IPS DF 19.7 (cell line): ENCODE data around the gene KRTAP26-1.

ENCODE experiments used
- DNase-seq: peaks from one replicate; pipeline ENCODE4 v3.0.0-alpha.2; 2013; ENCODE audit warnings: low read depth, low spot score

The KRTAP26-1 gene, protein sequence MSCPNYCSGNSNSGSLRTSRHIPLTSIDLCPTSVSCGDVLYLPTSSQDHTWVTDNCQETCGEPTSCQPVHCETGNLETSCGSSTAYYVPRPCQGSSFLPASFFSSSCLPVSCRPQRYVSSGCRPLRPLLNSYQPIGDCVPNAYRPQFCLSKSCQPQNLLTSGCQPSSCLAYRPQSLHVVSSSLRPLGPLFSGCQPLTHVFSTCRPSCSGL

DNA sequence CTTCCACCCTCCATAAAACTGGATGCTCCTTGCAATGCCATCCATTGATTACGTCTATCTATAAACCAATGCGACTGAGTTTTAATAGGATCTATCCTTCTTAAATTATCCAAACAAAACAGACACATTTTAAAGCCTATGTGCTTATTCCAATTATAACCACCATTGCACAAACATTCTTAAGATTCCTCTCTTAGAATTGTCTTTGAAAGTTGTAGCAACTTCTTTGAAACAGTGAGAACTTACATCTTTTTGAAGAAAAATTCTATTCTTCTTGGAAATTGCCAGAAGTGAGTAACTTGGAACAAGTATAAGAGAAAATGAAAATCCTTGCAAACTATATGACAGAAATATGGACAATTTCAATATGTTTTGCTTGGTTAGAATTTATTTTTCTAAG, at the start of gene KRTAP26-1:
TSS of gene KRTAP26-1 (minus strand) at position 101 of the 400 bp plus-strand sequence. CDS start 280 bp downstream, outside the sequence.
- no peak for DNase-seq

DNA sequence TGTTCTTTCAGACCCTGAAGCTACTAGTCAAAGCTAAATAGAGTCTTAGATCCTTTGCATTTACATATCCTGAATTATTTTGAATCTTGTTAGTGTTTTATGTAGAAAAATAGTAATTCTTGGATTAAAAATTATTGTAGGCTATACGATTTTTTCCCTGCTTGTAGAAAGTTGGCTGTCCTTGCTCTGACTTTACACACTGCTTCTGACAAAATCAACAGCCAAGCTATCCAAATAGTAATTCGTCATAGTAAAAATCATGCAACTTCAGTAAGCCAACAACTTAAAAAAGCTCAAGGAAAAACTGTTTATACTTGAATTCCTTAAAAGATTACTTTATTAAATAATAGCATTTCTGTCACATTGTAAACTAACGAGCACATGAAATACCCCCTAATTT, 35.8 kb upstream of the KRTAP26-1 start:
- DNase-seq = no peak

DNA sequence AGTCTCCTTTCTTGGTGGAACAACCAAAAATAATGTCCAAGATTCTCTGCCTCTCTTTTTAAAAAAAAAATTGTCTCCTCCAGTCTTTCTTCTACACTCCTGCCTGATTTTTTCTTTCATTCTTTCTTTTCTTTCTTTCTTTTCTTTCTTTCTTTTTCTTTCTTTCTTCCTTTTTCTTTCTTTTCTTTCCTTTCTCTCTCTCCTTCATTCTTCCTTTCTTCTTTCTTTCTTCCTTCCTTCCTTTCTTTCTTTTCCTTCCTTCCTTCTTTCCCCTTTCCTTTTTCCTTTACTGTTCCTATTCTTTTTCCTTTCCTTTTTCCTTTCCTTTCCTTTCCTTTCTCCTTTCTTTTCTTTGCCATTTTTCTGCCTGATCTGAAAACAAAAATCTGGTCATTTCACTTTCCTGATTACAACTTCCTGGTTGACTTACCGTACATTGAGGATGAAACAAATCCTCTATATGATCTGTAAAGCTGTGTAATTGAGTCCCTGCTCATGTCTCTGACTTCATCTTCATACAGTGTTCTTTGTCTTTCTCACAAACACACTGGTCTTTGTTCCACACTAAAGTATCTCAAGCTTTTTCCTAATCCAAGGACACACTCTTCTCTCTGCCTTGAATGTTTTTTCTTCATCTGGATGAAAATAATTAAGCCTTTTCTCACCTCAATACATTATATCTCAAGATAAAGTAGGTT, 34.3 kb upstream of the KRTAP26-1 start:
- DNase-seq = no peak

DNA sequence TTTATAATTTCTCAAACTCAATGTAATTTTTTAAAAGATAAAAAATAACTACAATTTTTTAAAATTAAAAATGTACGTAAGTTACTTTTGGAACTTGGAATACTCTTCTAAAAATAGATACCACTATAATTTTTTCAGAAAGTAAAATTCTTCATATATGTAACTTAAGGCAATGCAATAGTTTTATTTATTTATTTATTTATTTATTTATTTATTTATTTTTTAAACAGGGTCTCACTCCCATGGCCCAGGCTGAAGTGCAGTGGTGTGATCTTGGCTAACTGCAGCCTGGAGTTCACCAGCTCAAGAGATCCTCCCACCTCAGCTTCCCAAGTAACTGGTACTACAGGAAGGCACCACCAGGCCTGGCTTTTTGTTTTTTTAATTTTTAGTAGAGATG, 31.4 kb upstream of the KRTAP26-1 start:
- no peak for DNase-seq

DNA sequence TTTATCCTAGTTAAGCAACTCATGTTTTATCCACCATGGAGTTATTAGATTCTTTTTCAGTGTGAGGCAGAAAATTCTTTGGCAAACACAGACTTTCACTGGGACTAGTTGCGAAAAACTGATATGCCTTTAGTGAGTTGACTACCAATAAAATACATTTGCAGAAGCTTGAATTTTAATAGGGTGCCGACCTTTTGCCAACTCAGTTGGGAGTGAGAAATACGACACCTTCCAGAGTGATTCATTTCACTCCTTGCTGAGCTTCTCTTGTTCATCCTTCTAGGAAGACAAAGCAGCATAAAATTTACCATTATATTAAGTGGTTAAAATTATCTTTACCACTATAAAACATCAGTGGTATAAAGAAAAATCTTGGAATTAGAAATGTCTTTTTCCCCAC, 29.5 kb upstream of the KRTAP26-1 start:
- DNase-seq = no peak

DNA sequence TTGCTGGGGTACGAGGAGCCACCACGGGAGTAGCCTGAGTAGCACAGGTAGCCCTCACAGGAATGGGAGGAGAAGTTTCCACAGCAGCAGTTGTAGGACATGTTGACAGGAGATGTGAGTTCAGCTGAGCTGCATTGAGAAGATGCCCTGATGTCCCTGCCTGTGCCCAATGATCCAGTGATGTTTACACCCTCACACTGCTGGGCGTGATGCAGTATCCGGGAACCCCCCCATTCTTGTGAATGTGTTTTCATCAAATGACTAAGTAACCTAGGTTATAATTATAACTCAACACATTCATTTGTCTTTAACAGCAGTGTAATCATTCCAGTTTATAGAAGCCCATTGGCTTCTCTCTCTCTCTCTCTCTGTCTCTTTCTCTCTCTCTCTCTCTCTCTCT, 28.4 kb upstream of the KRTAP26-1 start, which contains the start of gene KRTAP23-1:
TSS of gene KRTAP23-1 (minus strand) at position 101 of the 400 bp plus-strand sequence. CDS start at position 101, 0 bp downstream.
- DNase-seq = no peak

DNA sequence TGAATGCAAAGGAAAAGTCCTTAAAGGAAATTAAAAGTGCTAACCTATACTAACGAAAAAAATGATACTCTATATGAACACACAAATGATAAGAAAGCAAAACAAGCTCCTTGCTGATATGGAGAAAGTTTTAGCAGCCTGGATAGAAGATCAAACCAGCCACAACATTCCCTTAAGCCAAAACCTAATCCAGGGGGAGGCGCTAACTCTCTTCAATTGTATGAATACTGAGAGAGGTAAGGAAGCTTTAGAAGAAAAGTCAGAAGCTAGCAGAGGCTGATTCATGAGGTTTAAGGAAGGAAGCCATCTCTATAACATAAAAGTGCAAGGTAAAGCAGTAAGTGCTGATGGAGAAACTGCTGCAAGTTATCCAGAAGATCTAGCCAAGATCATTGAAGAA, 24.9 kb upstream of the KRTAP26-1 start:
- DNase-seq = no peak

DNA sequence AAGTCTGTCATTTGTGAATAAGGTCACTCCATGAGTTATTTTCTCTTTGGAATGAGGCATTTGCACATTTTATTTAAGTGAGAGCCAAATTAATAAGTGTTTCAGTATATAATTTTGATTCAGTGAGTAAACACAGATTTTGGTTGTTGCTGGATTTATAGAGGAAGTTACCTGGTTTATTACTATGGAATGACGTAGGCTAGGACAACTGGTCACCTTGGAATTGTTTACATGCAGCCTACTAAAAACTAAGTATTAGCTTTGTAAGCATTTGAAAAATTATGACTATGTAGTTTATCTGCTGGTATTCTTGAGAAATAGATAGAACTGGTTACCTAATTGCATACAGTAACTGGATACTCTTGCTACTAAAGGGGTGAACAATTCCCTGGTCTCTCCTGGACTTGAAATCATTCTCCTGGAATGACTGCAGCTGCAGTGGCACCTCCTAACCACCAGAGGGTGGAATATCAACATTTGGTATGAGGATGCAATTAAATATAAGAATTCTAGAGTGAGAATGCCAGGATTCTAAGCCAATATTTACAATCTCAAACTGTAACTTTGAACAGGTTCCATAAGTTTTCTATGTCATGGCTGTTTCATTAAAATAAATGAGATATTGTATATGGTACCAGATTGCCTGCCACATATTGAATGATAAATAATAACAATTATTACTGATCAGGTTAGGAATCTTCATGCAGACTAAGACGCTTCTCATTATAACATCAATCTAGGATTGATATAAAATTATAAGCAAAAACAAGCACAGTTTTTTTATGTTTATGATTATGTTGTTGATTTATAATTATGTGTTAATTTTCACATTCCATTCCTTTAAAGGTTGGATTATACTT, 20.8 kb upstream of the KRTAP26-1 start:
- DNase-seq = no peak

DNA sequence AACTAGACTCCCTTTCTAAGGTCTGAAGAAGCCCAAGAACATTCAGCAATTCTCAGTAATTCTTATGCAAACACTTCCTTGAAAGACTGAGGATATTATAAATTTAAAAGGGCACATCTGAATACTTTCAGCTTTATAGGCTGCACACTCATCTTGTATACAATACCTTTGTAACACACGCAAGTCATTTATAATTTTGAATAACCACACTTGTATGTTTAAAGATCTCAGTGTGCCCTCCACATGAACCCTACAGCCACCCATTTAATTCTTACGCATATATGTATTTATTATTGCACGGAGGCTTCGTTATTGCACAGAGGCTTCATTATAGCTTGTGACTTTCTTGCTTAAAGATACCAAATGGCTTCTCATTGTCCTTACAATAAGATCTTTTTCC, 18.6 kb upstream of the KRTAP26-1 start:
- no peak for DNase-seq

DNA sequence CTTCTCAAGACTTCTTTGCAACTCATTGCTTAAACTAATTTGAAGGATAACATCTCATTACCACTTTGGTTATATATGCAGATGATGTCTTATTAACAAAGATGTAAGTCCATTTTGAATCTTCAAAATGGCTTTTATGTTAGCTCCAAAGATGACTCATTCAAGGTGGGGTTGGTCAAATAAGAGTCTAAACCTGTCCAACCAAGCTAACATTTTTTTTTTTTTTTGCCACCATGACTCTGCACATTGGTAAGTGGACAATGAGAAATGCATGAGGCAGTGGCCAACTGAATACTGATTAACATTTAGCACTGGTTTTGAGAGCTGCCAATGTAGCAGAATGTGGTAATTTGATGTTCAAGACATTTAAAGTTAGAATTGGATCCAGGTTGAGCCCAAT, 17.7 kb upstream of the KRTAP26-1 start:
- DNase-seq = no peak

DNA sequence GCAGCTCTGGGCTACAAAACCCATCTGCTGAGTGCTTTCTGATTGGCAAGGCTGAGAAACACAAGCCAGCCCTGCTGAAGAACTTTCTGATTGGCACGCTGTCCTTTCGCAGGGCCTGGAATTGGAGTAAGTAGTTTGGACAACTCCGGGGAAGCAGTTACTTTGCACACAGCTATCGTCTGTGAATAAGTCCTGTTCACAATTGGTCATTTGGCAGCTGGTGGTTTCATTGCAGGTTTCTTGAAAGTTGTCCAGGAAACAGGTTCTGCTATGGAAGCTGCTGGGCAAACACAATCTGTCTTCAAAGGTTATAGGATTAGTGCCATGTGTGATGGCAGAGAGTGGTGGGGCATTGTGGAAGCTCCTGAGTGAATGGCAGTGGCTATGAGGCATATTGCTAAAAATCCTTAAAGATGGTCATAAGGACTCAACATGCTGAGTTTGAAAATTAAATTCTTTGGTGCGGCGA, 17.2 kb upstream of the KRTAP26-1 start, which contains the start of gene KRTAP27-1:
TSS of gene KRTAP27-1 (minus strand) at position 419 of the 469 bp plus-strand sequence. CDS start at position 393, 26 bp downstream.
- DNase-seq = no peak

DNA sequence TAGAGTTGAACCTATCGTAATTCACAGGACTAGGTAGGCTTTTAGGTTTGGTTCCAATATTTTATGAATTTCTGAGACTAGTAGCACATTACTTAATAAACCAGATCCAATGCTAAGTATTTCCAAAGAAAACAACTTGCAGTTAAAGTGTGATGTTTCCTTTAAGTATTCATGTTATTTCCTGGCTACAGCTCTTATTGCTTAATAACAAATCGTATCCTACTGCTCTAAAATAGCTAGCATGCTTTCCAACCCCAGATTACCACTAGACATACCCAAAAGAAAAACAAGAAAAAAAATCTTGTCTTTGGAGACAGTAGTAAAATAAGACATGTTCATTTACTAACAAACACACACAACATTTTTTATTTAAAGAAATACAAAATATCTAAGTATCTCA, 16.5 kb upstream of the KRTAP26-1 start:
- DNase-seq = no peak

DNA sequence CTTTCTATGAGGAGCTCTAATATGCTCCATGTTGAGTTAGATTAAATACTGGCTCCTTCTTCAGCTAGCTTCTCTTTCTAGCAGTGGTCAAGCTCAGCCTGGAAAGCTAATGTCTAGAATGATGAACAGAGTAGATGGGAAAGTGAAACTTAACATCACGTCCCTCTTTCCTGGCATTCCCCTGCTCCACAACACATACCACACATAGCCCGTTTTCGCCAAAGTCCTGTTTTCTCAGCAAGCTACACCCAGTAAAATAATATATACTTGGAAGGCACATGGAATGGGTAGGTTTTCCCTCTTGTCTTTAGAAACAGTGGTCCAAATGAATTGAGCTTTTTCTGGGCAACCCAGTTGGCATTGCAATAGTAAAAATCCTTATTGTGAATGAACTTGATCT, 13.6 kb upstream of the KRTAP26-1 start:
- DNase-seq = no peak

DNA sequence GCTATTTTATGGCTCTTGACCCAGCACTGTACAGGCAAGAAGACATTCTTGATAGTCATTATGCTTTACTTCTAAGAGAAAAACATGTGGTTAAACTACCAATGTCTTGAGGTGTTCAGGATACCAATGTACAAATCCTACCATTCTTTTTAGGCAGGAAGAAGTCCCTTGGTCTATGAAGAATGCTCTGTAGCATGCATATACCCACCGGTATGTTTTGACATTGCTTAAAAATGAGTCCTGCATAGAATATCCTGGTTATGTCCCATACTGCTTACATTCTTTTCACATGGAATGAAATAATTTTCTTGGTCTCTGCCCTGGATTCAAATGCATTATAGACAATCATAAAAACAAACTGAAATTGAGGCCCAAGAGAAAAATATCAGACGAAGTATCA, 12.6 kb upstream of the KRTAP26-1 start:
- DNase-seq = no peak

DNA sequence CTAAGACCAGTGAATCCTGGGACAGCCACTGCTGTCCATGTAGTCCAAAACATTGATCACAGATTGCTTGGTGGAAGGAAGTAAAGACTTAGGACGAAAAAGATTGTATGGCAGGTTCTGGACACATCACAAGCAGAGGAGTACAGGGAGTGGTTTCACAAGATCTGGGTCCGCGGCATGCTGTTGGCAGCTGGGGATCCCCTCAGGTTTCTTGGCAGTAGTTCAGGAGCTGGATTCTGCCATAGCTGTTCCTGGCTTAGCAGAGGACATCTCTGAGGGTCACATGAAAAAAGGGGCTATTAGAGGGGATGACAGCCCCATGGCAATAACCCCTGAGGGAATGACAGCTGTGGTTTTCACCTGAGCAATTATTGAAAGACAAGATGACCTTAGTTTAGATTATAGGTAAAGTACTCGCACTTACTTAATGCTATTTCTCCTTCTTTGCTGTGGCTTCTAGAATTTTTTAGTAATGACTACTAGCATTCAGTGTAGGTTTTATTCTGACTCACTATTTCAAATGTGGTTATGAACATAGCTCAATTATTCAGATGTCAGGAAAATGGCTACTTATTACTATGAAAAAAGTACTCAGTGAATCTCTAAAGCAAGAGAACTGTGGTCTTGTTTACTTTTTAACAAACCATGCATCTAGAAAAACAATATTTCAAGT, 9.2 kb upstream of the KRTAP26-1 start:
- DNase-seq = no peak

DNA sequence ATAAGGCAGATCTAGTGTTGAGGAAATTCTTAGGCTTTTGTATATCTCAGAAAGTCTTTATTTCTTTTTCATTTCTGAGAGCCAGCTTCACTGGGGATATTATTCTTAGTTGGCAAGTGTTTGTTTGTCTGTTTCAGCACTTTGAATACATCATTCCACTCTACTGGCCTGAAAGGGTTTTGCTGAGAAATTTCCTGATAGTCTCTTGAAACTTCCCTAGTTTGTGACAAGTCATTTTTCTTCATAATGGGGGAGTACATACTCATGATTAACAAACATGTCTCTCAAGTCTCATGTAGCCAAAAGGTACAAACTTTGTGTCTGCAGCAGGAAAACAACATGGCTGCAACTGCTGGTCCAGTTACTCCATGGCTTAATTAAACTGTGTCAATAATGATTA, 6.3 kb upstream of the KRTAP26-1 start:
- DNase-seq = no peak

DNA sequence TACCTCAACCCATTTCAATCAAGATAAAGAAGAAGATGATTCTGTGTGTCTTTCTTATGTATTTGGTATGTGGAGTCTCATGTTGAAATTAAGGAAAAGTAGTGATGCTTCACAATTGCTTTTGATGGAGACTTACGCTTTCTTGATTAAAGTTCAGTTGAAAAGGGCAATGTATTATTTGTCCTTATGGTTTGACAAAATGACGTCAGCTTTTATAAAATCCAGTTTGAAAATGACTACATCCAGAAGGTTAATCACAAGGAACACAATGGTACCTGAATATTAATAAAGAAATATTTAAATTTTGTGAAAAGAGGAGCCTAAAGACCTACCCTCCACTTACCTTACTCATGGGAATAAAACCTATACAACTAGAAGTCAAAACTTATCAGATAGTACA, 4.4 kb downstream of the KRTAP26-1 start:
- DNase-seq = no peak

DNA sequence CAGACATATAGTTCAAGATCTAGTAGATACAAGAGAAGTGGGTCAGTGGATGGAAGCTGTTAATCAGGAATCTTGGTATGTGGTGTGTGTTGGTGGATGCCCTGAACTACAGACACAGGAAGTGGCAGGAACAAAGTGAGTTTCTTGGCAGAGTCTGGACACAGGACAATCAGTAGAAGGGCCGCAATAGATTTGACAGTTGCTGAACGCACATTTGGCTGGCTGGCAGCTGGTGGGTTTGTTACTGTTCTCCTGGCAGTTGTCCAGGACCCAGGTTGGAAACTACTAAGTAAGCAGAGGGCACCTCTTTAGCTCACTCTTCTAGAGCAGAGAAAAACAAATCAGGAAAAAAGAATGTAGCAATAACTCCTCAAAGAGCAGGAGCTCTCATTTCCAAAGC, 13.2 kb downstream of the KRTAP26-1 start:
- DNase-seq = no peak

DNA sequence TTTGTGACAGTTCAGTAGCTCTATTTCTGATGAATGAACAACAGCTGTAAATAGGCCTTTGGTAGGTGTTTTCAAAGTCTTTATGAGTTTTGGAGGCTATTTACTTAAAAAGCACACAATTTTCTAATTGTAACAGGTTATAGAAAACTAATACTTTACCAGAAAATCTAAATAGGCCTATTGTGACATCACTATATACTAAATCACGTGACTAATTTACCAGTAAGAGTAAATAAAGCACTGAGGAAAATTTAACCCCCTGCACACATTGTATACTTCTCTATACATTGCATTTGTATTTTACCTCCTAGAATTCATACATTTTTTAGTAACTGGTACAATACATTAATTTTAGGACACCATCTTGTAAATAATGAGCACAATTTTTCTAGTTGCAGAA, 15.0 kb downstream of the KRTAP26-1 start:
- DNase-seq = no peak

DNA sequence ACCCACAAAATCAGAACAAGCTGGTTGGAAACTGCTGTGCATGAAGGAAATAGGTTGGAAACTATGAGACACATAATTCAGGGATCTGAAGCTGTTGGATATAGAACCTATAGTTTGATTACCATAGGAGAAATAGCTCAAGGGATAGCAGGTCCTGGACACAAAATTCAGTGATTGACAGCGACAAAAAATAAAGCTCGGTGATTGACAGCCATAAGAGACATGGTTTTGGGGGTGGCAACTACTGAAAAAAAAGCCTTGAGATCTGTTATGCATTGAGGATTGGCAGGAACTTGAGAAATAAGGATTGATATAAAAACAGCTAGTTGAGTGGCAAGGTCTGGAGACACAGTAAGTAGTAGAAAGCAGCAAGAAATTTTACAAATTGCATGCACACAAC, 30.9 kb downstream of the KRTAP26-1 start, which contains the start of gene KRTAP25-1:
TSS of gene KRTAP25-1 (minus strand) at position 300 of the 400 bp plus-strand sequence. CDS start at position 276, 24 bp downstream.
- DNase-seq = no peak

DNA sequence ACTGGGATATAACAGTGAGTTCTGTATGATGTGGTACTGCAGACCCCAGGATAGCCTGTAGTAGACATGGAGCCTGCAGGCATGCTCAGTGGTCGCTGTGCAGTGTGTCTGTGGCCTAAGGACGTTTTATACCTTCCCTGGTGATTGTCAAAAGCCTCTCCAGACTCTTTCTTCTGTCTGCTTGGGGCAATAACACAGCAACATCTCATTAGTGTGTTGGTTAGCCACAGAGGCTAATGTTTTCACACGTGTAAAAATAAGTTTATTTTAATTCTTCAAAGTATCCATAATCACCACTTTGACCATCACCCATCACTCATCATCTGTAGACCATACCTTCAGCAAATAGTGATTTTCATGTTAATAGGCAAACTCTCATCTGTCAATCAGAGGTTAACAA, 37.3 kb downstream of the KRTAP26-1 start, which contains the start of gene KRTAP24-1:
TSS of gene KRTAP24-1 (minus strand) at position 101 of the 400 bp plus-strand sequence. CDS start at position 83, 18 bp downstream.
- no peak for DNase-seq
